Vagina (tissue), 2 donors: ENCODE data around the gene CD34.

Source experiments
- POLR2A ChIP-seq, 2 donors: fragments of 450-650 bp; IDR thresholded peaks; one replicate each; pipeline ENCODE4 v1.6.1; 2017; ENCODE audit warnings: antibody characterized with exemption in 2 of 2, mild to moderate bottlenecking in 2 of 2, moderate library complexity in 2 of 2
- POLR2AphosphoS5 ChIP-seq, 2 donors: sonication (generic); formaldehyde crosslinking; IDR thresholded peaks; one replicate each; pipeline ENCODE4 v1.9.0; 2017; ENCODE audit warnings: antibody characterized with exemption in 2 of 2, mild to moderate bottlenecking in 2 of 2, low read depth in 1 of 2; ENCODE audit not compliant: insufficient read depth in 1 of 2
- TF ChIP-seq, protein P1 (sequence below), 3 experiments: fragments of 450-650 bp in 2 of 3; fragments of 200-600 bp in 1 of 3; sonication (generic) in 1 of 3; IDR thresholded peaks; one replicate each; pipeline ENCODE4 v1.5.1; 2017 to 2019; ENCODE audit warnings: antibody characterized with exemption in 3 of 3, mild to moderate bottlenecking in 2 of 3, moderate library complexity in 2 of 3

DNA sequence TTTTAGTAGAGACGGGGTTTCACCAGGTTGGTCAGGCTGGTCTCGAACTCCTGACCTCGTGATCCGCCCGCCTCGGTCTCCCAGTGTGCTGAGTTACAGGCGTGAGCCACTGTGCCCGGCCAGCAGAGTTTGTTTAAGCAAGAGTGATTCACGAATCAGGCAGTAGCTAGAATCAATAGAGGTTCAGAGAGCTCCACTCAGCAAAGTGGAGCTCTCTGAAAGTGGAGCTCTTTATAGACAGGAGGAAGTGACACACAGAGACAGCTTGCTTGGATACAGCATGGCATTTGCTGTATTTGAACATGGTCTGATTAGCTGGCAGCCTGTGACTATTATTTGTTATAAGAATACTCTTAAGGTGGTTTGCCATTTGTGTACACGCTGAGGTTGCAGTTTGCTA lies 27.1 kb upstream of the CD34 start:
- TF ChIP-seq, protein P1, sequence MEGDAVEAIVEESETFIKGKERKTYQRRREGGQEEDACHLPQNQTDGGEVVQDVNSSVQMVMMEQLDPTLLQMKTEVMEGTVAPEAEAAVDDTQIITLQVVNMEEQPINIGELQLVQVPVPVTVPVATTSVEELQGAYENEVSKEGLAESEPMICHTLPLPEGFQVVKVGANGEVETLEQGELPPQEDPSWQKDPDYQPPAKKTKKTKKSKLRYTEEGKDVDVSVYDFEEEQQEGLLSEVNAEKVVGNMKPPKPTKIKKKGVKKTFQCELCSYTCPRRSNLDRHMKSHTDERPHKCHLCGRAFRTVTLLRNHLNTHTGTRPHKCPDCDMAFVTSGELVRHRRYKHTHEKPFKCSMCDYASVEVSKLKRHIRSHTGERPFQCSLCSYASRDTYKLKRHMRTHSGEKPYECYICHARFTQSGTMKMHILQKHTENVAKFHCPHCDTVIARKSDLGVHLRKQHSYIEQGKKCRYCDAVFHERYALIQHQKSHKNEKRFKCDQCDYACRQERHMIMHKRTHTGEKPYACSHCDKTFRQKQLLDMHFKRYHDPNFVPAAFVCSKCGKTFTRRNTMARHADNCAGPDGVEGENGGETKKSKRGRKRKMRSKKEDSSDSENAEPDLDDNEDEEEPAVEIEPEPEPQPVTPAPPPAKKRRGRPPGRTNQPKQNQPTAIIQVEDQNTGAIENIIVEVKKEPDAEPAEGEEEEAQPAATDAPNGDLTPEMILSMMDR (IDR thresholded peaks at IDR 0.05) = no peak
- TF ChIP-seq POLR2A (IDR thresholded peaks at IDR 0.05) = no peak
- no peak for TF ChIP-seq POLR2AphosphoS5 (IDR thresholded peaks at IDR 0.05; ENCODE audit: insufficient read depth in 1 of 2, low read depth in 1 of 2)
